Muscle layer of colon (tissue), 2 donors: Measurements from ENCODE around the gene PLIN3.
"Not testable (repeated sequence)": the region's sequence is repeated elsewhere in the genome, so short reads cannot be mapped to it uniquely, and the experiment has no call there.

ENCODE experiments used
- H3K27ac ChIP-seq: one replicate; pipeline ENCODE4 v1.7.0; 2013; ENCODE audit warnings: low read depth, mild to moderate bottlenecking, low read length, moderate library complexity
- H3K27me3 ChIP-seq, 2 donors: one replicate each; pipeline ENCODE4 v1.7.0; 2013; ENCODE audit warnings: low read length in 2 of 2, mild to moderate bottlenecking in 2 of 2; ENCODE audit not compliant: insufficient read depth in 2 of 2, control insufficient read depth in 1 of 2
- H3K36me3 ChIP-seq: one replicate; pipeline ENCODE4 v1.7.0; 2013; ENCODE audit warnings: mild to moderate bottlenecking, low read length; ENCODE audit not compliant: insufficient read depth
- H3K4me1 ChIP-seq: one replicate; pipeline ENCODE4 v1.7.0; 2013; ENCODE audit warnings: mild to moderate bottlenecking, low read length; ENCODE audit not compliant: insufficient read depth
- H3K4me3 ChIP-seq, 2 donors: one replicate each; pipeline ENCODE4 v1.7.0; 2013; ENCODE audit warnings: low read length in 2 of 2, low read depth in 1 of 2, mild to moderate bottlenecking in 1 of 2, moderate library complexity in 1 of 2
- H3K9ac ChIP-seq: one replicate; pipeline ENCODE4 v1.7.0; 2013; ENCODE audit warnings: low read length
- H3K9me3 ChIP-seq: one replicate; pipeline ENCODE4 v1.7.0; 2013; ENCODE audit warnings: mild to moderate bottlenecking, low read length
- donor health status: abdominal sarcoma.
- donor health status: Adenocarcinoma of cecum.

PLIN3 gene

DNA sequence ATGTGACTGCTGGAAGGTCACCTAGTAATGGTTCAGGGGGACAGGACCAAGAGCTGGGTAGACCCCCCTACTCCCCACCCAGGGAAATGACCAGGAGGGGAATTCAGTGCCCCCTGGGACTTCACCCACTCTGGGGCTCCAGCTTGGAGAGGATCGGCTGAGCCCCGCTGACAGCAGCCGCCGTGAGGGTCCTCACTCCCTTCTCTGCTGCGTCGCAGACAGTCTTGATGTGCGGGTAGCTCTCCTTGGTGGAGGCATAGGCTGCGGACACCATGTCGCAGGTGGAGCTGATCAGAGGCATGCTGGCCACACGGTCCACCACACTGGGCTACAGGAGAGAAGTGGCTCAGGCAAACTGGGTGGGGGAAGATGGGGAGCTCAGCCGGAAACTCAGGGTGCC is 7.8 kb downstream of the PLIN3 start:
- peaks cover 15% of the 10 kb centered on the region for H3K36me3 ChIP-seq
- no peak overlapping the region for H3K27ac ChIP-seq
- no peak overlapping the region for H3K9ac ChIP-seq
- H3K4me1 ChIP-seq = no peaks in the 10 kb centered on the region
- H3K4me3 ChIP-seq = no peak overlapping the region
- H3K9me3 ChIP-seq = no peaks in the 10 kb centered on the region
- H3K27me3 ChIP-seq = no peaks in the 10 kb centered on the region

DNA sequence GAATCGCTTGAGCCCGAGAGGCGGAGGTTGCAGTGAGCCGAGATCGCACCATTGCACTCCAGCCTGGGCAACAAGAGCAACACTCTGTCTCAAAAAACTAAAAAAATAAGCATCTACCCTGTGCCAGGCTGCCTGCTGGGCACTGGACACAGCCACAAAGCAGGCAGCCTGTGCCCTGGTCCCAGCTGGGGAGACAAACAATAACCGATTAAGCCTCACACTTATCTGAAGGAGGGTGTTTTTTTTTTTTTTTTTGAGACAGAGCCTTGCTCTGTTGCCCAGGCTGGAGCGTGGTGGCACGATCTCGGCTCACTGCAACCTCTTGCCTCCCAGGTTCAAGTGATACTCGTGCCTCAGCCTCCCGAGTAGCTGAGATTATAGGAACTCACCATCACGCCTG is 11.0 kb downstream of the PLIN3 start:
- not testable (repeated sequence) for H3K27ac ChIP-seq, H3K4me1 ChIP-seq, H3K27me3 ChIP-seq, H3K9ac ChIP-seq, H3K9me3 ChIP-seq, H3K4me3 ChIP-seq
- peaks cover 24% of the 10 kb centered on the region for H3K36me3 ChIP-seq

DNA sequence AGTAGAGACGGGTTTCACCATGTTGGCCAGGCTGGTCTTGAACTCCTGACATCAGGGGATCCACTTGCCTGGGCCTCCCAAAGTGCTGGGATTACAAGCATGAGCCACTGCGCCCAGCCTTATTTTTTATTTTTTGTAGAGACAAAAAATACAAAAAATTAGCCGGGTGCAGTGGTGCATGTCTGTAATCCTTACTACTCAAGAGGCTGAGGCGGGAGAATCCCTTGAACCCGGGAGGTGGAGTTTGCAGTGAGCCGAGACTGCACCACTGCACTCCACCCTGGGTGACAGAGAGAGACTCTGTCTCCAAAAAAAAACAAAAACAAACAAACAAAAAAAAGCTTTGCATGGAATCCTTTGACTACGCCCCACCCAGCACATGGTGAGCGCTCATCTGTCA is 14.0 kb downstream of the PLIN3 start:
- H3K9ac ChIP-seq, H3K4me1 ChIP-seq, H3K4me3 ChIP-seq, H3K27ac ChIP-seq, H3K9me3 ChIP-seq, H3K27me3 ChIP-seq, H3K36me3 ChIP-seq: not testable (repeated sequence)

DNA sequence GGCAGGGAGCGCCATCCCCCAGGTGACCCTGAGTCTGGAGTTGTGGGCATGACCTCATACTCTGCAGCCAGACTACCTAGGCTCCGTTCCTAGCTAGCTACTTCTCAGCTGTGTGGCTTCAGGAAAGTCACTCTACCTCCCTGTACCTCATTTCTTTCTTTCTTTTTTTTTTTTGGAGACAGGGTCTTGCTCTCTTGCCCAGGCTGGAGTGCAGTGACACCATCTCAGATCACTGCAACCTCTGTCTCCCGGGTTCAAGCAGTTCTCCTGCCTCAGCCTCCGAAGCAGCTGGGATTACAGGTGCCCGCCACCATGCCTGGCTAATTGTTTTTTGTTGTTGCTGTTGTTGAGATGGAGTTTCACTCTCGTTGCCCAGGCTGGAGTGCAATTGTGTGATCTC is 15.0 kb downstream of the PLIN3 start:
- H3K4me3 ChIP-seq = no peak overlapping the region
- no peaks in the 10 kb centered on the region for H3K9me3 ChIP-seq
- H3K36me3 ChIP-seq = peaks cover 18% of the 10 kb centered on the region
- no peaks in the 10 kb centered on the region for H3K4me1 ChIP-seq
- H3K27ac ChIP-seq = no peak overlapping the region
- no peak overlapping the region for H3K9ac ChIP-seq
- H3K27me3 ChIP-seq = no peaks in the 10 kb centered on the region

DNA sequence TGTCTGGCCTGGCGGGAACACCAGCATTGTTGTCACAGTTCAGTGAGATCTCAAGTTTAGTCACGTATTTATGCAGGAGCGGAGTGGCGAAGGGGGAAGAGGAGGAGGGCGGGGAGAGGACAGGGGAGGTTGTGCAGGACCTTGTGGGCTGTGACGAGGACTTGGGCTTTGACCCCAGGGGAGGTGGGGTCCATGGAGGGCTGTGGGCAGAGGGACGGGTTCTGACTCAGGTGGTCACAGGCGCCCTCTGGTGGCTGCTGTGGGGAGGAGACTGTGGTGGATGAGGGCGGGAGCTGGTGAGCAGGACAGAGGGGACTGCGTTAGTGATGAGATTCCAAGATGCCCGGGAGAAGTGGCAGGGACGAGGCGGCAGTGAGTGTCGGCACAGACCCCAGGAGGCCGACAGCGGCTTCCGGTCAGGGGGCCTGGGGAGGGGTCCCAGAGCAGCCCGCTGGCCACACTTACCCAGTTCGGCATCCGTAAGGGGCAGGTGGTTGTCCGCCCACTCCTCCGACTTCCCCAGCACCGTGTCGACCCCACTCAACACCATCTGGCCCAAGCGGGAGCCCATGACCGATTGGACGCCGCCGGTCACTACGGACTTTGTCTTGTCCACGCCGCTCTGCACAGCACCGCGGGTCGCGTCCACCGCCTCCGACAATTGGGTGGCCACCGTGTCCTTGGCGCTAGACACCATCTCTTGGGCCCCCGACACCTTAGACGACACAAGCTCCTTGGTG is 15.7 kb downstream of the PLIN3 start:
- Histone ChIP-seq H3K9ac (no peak overlapping the region), H3K36me3 (peaks cover 21% of the 10 kb centered on the region), H3K27ac (no peak overlapping the region), H3K4me3 (no peak overlapping the region), H3K4me1 (no peaks in the 10 kb centered on the region), H3K9me3 (no peaks in the 10 kb centered on the region), H3K27me3 (no peaks in the 10 kb centered on the region)

DNA sequence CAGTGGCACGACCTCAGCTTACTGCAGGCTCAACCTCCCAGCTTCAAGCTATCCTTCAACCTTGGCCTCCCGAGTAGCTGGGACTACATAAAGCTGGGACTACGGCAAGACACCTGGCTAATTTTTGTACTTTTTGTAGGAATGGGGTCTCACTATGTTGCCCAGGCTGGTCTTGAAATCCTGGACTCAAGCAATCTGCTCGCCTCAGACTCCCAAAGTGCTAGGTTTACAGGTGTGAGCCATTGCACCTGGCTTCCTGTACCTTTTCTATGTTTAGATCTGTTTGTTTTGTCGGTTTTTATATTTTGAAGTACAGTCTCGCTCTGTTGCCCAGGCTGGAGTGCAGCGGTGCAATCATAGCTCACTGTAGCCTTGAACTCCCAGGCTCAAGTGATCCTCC is 18.4 kb downstream of the PLIN3 start:
- H3K27ac ChIP-seq = no peak overlapping the region
- no peaks in the 10 kb centered on the region for H3K4me1 ChIP-seq
- no peak overlapping the region for H3K4me3 ChIP-seq
- no peaks in the 10 kb centered on the region for H3K9me3 ChIP-seq
- H3K36me3 ChIP-seq = peaks cover 14% of the 10 kb centered on the region
- no peak overlapping the region for H3K9ac ChIP-seq
- no peaks in the 10 kb centered on the region for H3K27me3 ChIP-seq

DNA sequence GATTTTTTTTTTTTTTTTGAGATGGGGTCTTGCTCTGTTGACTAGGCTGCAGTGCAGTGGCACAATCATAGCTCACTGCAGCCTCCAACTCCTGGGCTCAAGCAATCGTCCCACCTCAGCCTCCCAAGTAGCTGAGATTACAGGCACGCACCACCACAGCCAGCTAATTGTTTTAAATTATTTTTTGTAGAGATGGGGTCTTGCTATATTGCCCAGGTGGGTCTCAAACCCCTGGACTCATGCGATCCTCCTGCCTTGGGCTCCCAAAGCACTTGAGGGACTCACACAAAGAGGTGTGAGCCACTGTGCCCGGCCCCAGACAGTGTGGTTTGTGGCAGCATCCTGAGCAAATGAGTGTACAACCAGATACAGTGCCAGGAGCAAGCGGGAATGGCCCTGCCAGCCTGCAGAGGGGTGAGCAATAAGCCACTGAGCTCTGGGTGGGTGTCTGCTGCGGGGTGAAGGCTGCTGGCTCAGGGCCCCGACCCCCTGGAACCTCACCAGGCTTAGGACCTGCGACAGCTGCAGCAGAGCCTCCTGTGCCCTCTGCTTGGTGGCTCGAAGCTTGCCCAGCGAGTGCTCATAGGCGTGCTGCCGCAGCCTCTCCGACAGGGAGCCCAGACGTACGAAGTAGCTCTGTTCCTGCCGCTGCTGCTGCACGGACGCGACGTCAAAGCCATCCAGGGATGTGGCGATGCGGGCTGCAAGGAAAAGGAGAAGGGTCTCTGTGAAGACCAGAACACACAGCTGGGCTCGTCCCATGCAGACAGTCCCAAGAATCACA is 20.1 kb downstream of the PLIN3 start:
- Histone ChIP-seq H3K36me3 (peaks cover 16% of the 10 kb centered on the region), H3K27me3 (no peaks in the 10 kb centered on the region)

DNA sequence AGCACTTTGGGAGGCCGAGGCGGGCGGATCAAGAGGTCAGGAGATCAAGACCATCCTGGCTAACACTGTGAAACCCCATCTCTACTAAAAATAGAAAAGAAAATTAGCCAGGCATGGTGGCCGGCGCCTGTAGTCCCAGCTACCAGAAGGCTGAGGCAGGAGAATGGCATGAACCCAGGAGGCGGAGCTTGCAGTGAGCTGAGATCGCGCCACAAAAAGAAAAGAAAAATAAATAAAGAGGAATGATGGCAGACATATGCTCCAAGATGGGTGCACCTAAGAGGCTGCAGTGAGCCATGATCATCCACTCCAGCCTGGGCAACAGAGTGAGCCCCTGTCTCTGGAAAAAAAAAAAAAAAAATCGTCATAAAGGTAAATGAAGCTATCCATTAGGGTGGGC is 21.5 kb downstream of the PLIN3 start:
- H3K9ac ChIP-seq, H3K27me3 ChIP-seq, H3K9me3 ChIP-seq, H3K27ac ChIP-seq, H3K4me1 ChIP-seq, H3K4me3 ChIP-seq: not testable (repeated sequence)
- peaks cover 16% of the 10 kb centered on the region for H3K36me3 ChIP-seq

More for the DNA sequence above, 20.1 kb downstream of the PLIN3 start:
- H3K27ac ChIP-seq = no peak overlapping the region
- H3K4me3 ChIP-seq = no peak overlapping the region
- H3K9me3 ChIP-seq = no peaks in the 10 kb centered on the region
- H3K4me1 ChIP-seq = no peaks in the 10 kb centered on the region
- no peak overlapping the region for H3K9ac ChIP-seq

DNA sequence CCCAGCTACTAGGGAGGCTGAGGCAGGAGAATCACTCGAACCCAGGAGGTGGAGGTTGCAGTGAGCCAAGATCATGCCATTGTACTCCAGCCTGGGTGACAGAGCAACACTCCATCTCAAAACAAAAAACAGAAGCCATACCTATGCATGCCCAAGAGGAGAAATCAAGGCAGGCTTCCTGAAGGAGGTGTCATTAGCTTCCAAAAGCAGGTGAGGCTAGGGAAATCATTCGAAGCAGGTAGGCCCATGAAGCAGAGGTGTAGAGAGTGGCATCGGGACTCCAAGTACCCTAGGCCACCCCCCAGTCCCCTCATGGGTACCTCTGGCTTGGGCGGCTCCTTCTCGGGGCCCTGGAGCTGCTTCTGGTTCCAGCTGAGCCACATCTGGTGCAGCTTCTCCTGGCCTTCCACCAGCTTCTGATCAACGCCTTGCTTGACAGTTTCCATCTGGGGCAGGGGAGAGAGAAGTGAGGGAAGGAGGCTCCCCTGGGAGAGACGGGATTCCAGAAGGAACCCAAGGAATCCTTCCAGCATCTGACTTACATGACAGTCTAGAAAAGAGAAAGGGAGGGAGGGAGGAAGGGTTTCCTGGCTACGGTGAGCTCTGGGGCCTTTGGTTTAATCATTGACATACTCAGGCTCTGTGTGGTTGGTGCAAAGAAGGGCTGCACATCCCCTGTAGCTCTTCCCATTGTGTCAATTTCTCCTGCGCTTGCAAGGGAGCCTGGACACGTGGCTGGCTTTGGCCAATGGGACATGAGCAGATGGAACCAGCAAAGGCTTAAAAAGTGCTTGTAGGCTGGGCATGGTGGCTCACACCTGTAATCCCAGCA is 22.9 kb downstream of the PLIN3 start:
- Histone ChIP-seq H3K27me3 (no peaks in the 10 kb centered on the region), H3K27ac (no peak overlapping the region), H3K4me3 (no peak overlapping the region), H3K4me1 (no peaks in the 10 kb centered on the region), H3K9ac (no peak overlapping the region), H3K9me3 (no peaks in the 10 kb centered on the region), H3K36me3 (peaks cover 16% of the 10 kb centered on the region)

DNA sequence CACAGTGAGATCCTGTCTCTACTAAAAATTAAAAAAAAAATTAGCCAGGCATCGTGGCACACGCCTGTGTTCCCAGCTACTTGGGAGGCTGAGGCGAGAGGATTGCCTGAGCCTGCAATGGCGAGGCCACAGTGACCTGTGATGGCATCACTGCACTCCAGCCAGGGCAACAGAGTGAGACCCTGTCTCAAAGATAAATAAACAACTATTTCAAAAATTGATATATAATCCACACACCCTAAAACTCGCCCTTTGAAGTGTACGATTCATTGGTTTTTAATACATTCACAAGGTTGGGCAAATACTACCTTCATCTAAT is 23.9 kb downstream of the PLIN3 start:
- H3K27ac ChIP-seq = no peak overlapping the region
- H3K4me3 ChIP-seq = no peak overlapping the region
- H3K9me3 ChIP-seq = no peaks in the 10 kb centered on the region
- H3K4me1 ChIP-seq = no peaks in the 10 kb centered on the region
- no peak overlapping the region for H3K9ac ChIP-seq
- H3K27me3 ChIP-seq = no peaks in the 10 kb centered on the region
- H3K36me3 ChIP-seq = peaks cover 25% of the 10 kb centered on the region

DNA sequence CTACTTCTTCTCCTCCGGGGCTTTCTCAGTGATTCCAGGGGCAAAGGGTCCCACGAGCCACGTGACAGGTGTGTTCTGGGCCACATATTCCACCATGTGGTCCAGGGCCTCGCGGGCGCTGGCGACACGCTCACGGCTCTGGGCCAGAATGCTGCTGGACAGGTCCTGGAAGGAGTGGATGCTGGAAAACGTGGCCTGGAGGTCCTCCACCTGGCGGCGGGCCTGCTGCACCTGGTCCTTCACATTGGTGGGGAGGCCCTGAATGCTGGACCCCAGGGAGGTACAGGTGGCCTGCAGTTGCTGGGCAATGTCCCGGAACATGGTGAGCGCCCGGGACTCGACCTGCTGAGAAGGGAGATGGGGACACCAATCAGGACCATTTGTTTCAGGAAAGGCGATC is 28.3 kb downstream of the PLIN3 start:
- Histone ChIP-seq H3K4me3 (no peak overlapping the region), H3K4me1 (no peaks in the 10 kb centered on the region), H3K27ac (no peak overlapping the region), H3K27me3 (no peaks in the 10 kb centered on the region), H3K9ac (no peak overlapping the region), H3K36me3 (peaks cover 13% of the 10 kb centered on the region), H3K9me3 (no peaks in the 10 kb centered on the region)
